HEK293 (cell line): Measurements from ENCODE around the gene RPS6KC1.

Experiments used
- ATF2 ChIP-seq: fragments of 450-650 bp; formaldehyde crosslinking; IDR thresholded peaks from 2 replicates; pipeline ENCODE4 v1.5.1; 2016; ENCODE audit warnings: missing biosample characterization, missing genetic modification characterization, low read depth
- CTCF ChIP-seq: fragments of 450-650 bp; formaldehyde crosslinking; IDR thresholded peaks from 2 replicates; pipeline ENCODE4 v1.5.1; 2016; ENCODE audit warnings: missing biosample characterization, missing genetic modification characterization
- PATZ1 ChIP-seq: fragments of 450-650 bp; formaldehyde crosslinking; IDR thresholded peaks from 2 replicates; pipeline ENCODE4 v1.5.1; 2016; ENCODE audit warnings: missing biosample characterization, missing genetic modification characterization
- YY1 ChIP-seq: fragments of 450-650 bp; formaldehyde crosslinking; IDR thresholded peaks from 2 replicates; pipeline ENCODE4 v1.5.1; 2018; ENCODE audit warnings: missing biosample characterization, missing genetic modification characterization
- ZBTB44 ChIP-seq: fragments of 450-650 bp; IDR thresholded peaks from 2 replicates; pipeline ENCODE4 v1.5.1; 2018; ENCODE audit warnings: missing biosample characterization, mild to moderate bottlenecking, missing genetic modification characterization
- ZNF274 ChIP-seq, 2 experiments: fragments of 200-500 bp in 1 of 2; fragments of 450-650 bp in 1 of 2; sonication (Bioruptor generic) in 1 of 2; formaldehyde crosslinking in 1 of 2; IDR thresholded peaks; 2 replicates each; pipeline versions ENCODE4 v1.5.1 to v1.6.1; 2014 to 2016; ENCODE audit warnings: borderline replicate concordance in 1 of 2, inconsistent platforms in 1 of 2, low read length in 1 of 2, missing biosample characterization in 1 of 2, missing genetic modification characterization in 1 of 2
- ZSCAN30 ChIP-seq: fragments of 450-650 bp; IDR thresholded peaks from 2 replicates; pipeline ENCODE4 v1.5.1; 2018; ENCODE audit warnings: missing biosample characterization, mild to moderate bottlenecking, missing genetic modification characterization, moderate library complexity

- TF ChIP-seq CTCF (tag by site-specific recombination): no peak
- no peak for TF ChIP-seq ATF2
- no peak for TF ChIP-seq YY1 (tag by site-specific recombination)
- TF ChIP-seq ZNF274 (IDR thresholded peaks at IDR 0.05; ENCODE audit: low read length): no peak
- no peak for TF ChIP-seq ZNF274 (tag by site-specific recombination; IDR thresholded peaks at IDR 0.05; ENCODE audit: borderline replicate concordance)
- TF ChIP-seq ZBTB44 (tag by site-specific recombination): no peak
- TF ChIP-seq ZSCAN30: no peak
- TF ChIP-seq PATZ1 (tag by site-specific recombination): no peak
These were observed 216.1 kb downstream of the RPS6KC1 start for GRCh38 chr1:213266983-213267772.
